Sigmoid colon (tissue), 7 donors: ENCODE data around the gene CRY1. TPM values are rescaled to one million over a fixed set of nuclear protein-coding genes. Genes with fewer than 3 reads are reported as not detected.
"Not testable (repeated sequence)": the region's sequence is repeated elsewhere in the genome, so short reads cannot be mapped to it uniquely, and the experiment has no call there.

Experiments
- DNase-seq: peaks from one replicate; pipeline ENCODE4 v3.0.0-alpha.2; 2019
- H3K27ac ChIP-seq, 4 donors: fragments of 200-600 bp; sonication (generic); one replicate each; pipeline ENCODE4 v1.5.1; 2016 to 2019; ENCODE audit warnings: mild to moderate bottlenecking in 1 of 4
- H3K27me3 ChIP-seq, 3 donors: fragments of 200-600 bp; sonication (generic); one replicate each; pipeline ENCODE4 v1.5.1; 2019; ENCODE audit warnings: mild to moderate bottlenecking in 1 of 3
- H3K36me3 ChIP-seq, 4 donors: fragments of 200-600 bp; sonication (generic); one replicate each; pipeline ENCODE4 v1.5.1; 2016 to 2019
- H3K4me1 ChIP-seq, 4 donors: fragments of 200-600 bp; sonication (generic); one replicate each; pipeline ENCODE4 v1.5.1; 2017 to 2019
- H3K4me3 ChIP-seq, 4 donors: fragments of 200-600 bp; sonication (generic); one replicate each; pipeline ENCODE4 v1.5.1; 2017 to 2019; ENCODE audit warnings: mild to moderate bottlenecking in 2 of 4, moderate library complexity in 1 of 4
- H3K9me3 ChIP-seq, 4 donors: fragments of 200-600 bp in 3 of 4; sonication (generic) in 3 of 4; one replicate each; pipeline versions ENCODE4 v1.5.1 to v1.6.1; 2013 to 2019
- EP300 ChIP-seq, 4 donors: sonication (generic); formaldehyde crosslinking; IDR thresholded peaks; one replicate each; pipeline ENCODE4 v1.6.1; 2017; ENCODE audit warnings: antibody characterized with exemption in 4 of 4
- POLR2A ChIP-seq, 2 donors: fragments of 450-650 bp; IDR thresholded peaks; one replicate each; pipeline ENCODE4 v1.6.1; 2016; ENCODE audit warnings: antibody characterized with exemption in 2 of 2, mild to moderate bottlenecking in 2 of 2, moderate library complexity in 2 of 2
- POLR2AphosphoS5 ChIP-seq, 4 donors: sonication (generic); formaldehyde crosslinking; IDR thresholded peaks; one replicate each; pipeline ENCODE4 v1.6.1; 2017; ENCODE audit warnings: antibody characterized with exemption in 4 of 4
- WGBS, 2 donors: extraction: QIAGEN DNeasy Blood & Tissue Kit; methylation state at CpG; one replicate each; pipeline ENCODE4 v1.1.7; 2013; 5-methylcytosine and 5-hydroxymethylcytosine counted together
- intact Hi-C: fragments of 100-400 bp; cut with DNase I; formaldehyde crosslinking; loops from one replicate; pipeline ENCODE4 v1.15.1; 2023
- polyA plus RNA-seq, 3 donors: library from polyadenylated mRNA; stranded (reverse); fragments of 200-250 nt; gene quantifications; one replicate each; pipeline ENCODE4 v1.2.3, GENCODE V29; 2013
- total RNA-seq, 4 donors: library from RNA; depleted of rRNA; stranded (reverse); fragments of >200 nt; gene quantifications; one replicate each; pipeline ENCODE4 v1.1.0, GENCODE V29; 2016
- TF ChIP-seq, protein P1 (sequence below), 4 experiments: fragments of 450-650 bp in 3 of 4; fragments of 200-600 bp in 1 of 4; IDR thresholded peaks; one replicate each; pipeline ENCODE4 v1.5.1; 2016 to 2019; ENCODE audit warnings: antibody characterized with exemption in 4 of 4, mild to moderate bottlenecking in 3 of 4, moderate library complexity in 2 of 4
- donor health status: healthy with polysubstance abuse.
- donor health status: Bipolar disorder and iron deficiency.
- donor health status: healthy.

The CRY1 gene
- total and polyA plus RNA-seq, 7 donors: 7.2 to 40.4 (median 20.3) TPM

DNA sequence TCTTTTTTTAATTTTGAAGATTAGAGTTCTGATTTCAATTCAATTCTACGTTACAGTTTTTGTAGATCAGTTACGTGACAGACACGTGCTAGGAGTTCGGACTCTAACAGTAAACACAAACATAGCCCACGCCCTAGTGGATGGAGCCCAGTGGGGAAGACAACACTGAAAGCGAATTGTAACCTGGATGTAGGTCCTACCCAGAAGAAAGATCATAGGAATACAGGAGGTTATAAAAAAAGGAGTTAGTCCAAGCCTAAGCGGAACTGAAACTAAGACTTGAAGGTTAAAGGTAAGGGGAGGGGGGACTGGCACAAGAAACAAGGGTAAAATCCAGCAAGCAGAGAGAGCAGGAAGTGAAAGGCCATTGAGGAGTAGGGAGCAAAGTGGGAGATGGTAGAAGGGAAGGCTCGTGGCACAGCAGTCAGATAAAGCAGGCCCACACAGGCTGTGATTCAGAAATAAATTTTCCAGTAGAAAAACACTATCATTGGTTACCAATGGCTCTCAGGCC is 15.7 kb upstream of the CRY1 start:
- TF ChIP-seq POLR2A (IDR thresholded peaks at IDR 0.05) (no peak), POLR2AphosphoS5 (IDR thresholded peaks at IDR 0.05) (no peak)
- H3K27ac ChIP-seq: no peak overlapping the region
- no peak for DNase-seq
- H3K9me3 ChIP-seq: no peaks in the 10 kb centered on the region
- 50 to 84% methylated on average over 8 of the region's 8 CpGs for WGBS, 2 donors
- H3K36me3 ChIP-seq: no peaks in the 10 kb centered on the region
- intact Hi-C loops: no loop called here
- no peak overlapping the region for H3K4me3 ChIP-seq
- H3K27me3 ChIP-seq: no peaks in the 10 kb centered on the region
- peaks cover 0 to 12% (median 3%) of the 10 kb centered on the region in 4 donors for H3K4me1 ChIP-seq

DNA sequence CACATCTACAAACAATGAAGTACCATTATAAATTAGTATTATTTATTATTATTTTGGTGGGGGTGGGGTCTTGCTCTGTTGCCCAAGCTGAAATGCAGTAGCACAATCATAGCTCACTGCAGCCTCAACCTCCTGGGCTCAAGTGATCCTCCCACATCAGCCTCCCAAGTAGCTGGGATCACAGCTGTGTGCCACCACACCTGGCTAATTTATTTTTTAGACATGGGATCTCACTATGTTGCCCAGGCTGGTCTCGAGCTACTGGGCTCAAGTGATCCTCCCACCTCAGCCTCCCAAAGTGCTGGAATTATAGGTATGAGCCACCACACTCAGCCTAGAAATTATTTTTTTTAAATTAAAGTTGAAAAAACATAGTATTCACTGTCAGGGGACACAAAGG is 15.0 kb upstream of the CRY1 start:
- H3K27ac ChIP-seq, intact Hi-C loops, H3K9me3 ChIP-seq, H3K36me3 ChIP-seq, DNase-seq, H3K4me3 ChIP-seq, H3K27me3 ChIP-seq: not testable (repeated sequence)
- WGBS, 2 donors: 92 to 94% methylated on average over 1 of the region's 1 CpG
- peaks cover 0 to 12% (median 3%) of the 10 kb centered on the region in 4 donors for H3K4me1 ChIP-seq

DNA sequence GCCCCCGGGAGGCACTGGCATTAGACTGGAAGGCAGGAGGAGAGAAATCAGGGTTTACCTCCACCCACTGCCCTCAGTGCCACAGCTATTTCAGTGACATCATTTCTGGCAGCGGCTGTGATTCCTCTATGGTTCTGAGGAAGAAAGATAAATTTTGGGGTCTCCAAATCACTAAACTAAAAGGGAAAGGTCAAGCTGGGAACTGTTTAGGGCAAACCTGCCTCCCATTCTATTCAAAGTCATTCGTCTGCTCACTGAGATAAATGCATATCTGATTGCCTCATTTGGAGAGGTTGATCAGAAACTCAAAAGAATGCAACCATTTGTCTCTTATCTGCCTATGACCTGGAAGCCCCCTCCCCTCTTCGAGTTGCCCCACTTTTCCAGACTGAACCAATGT is 14.0 kb upstream of the CRY1 start:
- TF ChIP-seq POLR2A (IDR thresholded peaks at IDR 0.05) (no peak), EP300 (IDR thresholded peaks at IDR 0.05) (no peak), POLR2AphosphoS5 (IDR thresholded peaks at IDR 0.05) (no peak)
- TF ChIP-seq, protein P1, sequence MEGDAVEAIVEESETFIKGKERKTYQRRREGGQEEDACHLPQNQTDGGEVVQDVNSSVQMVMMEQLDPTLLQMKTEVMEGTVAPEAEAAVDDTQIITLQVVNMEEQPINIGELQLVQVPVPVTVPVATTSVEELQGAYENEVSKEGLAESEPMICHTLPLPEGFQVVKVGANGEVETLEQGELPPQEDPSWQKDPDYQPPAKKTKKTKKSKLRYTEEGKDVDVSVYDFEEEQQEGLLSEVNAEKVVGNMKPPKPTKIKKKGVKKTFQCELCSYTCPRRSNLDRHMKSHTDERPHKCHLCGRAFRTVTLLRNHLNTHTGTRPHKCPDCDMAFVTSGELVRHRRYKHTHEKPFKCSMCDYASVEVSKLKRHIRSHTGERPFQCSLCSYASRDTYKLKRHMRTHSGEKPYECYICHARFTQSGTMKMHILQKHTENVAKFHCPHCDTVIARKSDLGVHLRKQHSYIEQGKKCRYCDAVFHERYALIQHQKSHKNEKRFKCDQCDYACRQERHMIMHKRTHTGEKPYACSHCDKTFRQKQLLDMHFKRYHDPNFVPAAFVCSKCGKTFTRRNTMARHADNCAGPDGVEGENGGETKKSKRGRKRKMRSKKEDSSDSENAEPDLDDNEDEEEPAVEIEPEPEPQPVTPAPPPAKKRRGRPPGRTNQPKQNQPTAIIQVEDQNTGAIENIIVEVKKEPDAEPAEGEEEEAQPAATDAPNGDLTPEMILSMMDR (IDR thresholded peaks at IDR 0.05): no peak
- no peaks in the 10 kb centered on the region for H3K27me3 ChIP-seq
- no peak overlapping the region for H3K27ac ChIP-seq
- 77 to 81% methylated on average over 4 of the region's 4 CpGs for WGBS, 2 donors
- H3K9me3 ChIP-seq: no peaks in the 10 kb centered on the region
- H3K36me3 ChIP-seq: no peaks in the 10 kb centered on the region
- peaks cover 0 to 12% (median 3%) of the 10 kb centered on the region in 4 donors for H3K4me1 ChIP-seq
- intact Hi-C loops: no loop called here
- no peak overlapping the region for H3K4me3 ChIP-seq
- no peak for DNase-seq

DNA sequence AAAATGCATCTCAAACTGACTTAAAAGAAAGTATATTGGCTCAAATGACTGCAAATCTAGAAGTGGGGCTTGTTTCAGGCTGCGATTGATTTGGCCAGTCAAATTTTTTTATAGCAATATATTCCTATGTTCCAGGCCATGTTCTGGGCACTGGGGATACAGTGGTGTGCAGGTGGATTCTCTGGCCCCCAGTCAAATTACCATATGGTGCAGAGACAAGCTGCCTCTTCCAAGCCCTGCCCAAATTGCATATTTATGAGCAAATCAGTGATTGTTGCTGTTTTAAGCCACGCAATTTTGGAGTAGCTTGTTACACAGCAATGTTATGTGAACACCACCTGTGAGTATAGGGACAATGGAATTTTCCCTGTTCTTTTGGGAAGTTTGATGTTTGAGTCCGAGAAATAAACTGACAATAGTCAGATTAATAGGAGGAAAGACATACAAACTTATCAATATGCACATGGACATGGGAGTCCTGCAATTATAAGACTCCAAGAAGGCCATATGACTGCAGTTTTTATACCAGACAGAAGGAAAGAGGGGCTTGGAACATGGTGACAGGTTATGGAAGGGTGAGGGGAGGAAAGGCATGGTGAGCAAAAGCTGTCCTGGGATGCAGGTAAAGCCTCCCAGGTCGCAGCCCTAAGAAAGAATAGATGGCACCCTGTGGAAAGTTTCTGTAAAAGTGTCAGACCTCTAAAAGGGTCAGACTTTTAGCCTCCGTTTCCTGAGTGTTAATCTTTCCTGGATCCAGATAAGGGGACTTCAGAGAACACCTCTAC is 13.1 kb upstream of the CRY1 start:
- 75 to 79% methylated on average over 5 of the region's 5 CpGs for WGBS, 2 donors
- Histone ChIP-seq H3K9me3 (no peaks in the 10 kb centered on the region), H3K27me3 (no peaks in the 10 kb centered on the region), H3K36me3 (no peaks in the 10 kb centered on the region), H3K4me1 (peaks cover 0 to 12% (median 3%) of the 10 kb centered on the region in 4 donors), H3K4me3 (no peak overlapping the region), H3K27ac (no peak overlapping the region)
- TF ChIP-seq, protein P1 (IDR thresholded peaks at IDR 0.05): no peak
- no peak for TF ChIP-seq POLR2AphosphoS5 (IDR thresholded peaks at IDR 0.05)
- TF ChIP-seq EP300 (IDR thresholded peaks at IDR 0.05): no peak
- no peak for TF ChIP-seq POLR2A (IDR thresholded peaks at IDR 0.05)
- intact Hi-C loops: no loop called here
- DNase-seq: no peak

DNA sequence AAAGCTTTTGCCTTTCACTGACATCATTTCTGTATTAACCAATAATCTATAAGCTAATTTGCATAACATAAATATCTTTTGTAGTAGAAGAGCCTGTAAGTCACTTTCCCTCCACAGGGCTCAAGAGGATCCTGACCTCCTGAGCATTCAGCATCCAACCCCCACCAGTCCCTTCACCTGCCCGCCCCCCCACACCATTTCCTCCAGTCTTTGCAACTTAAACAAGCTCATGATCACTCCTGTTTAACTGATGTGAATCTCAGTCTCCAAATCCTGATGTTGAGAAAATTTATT is 12.0 kb upstream of the CRY1 start:
- intact Hi-C loops: no loop called here

More for the DNA sequence above, 12.0 kb upstream of the CRY1 start:
- no peak overlapping the region for H3K4me3 ChIP-seq
- peaks cover 0 to 5% (median 2%) of the 10 kb centered on the region in 4 donors for H3K4me1 ChIP-seq
- TF ChIP-seq, protein P1 (IDR thresholded peaks at IDR 0.05): no peak
- TF ChIP-seq POLR2A (IDR thresholded peaks at IDR 0.05): no peak
- TF ChIP-seq POLR2AphosphoS5 (IDR thresholded peaks at IDR 0.05): no peak
- no peak for TF ChIP-seq EP300 (IDR thresholded peaks at IDR 0.05)
- no peak overlapping the region for H3K27ac ChIP-seq
- no peak for DNase-seq
- WGBS, 2 donors: 56 to 77% methylated on average over 1 of the region's 1 CpG
- no peaks in the 10 kb centered on the region for H3K9me3 ChIP-seq
- no peaks in the 10 kb centered on the region for H3K27me3 ChIP-seq
- H3K36me3 ChIP-seq: no peaks in the 10 kb centered on the region
